GM23338 (cell line): Measurements from ENCODE around the gene LDB1.

ENCODE experiments used
- CREB1 ChIP-seq: fragments of 250-450 bp; sonication (Bioruptor Pico); IDR thresholded peaks from 2 replicates; pipeline ENCODE4 v1.5.0; 2020; ENCODE audit warnings: low read depth, mild to moderate bottlenecking, moderate library complexity
- CTCF ChIP-seq, 2 experiments: fragments of 200-600 bp in 1 of 2; sonication (generic) in 1 of 2; conservative IDR thresholded peaks; 2 replicates each; pipeline versions ENCODE4 v1.5.1 to v1.6.1; 2016 to 2017; ENCODE audit warnings: antibody characterized with exemption in 2 of 2, low read depth in 2 of 2, mild to moderate bottlenecking in 2 of 2, moderate library complexity in 1 of 2
- EZH2 ChIP-seq: fragments of 200-600 bp; sonication (generic); IDR thresholded peaks from one replicate; pipeline ENCODE4 v1.8.0; 2017; ENCODE audit warnings: antibody characterized with exemption, mild to moderate bottlenecking, low read depth; ENCODE audit not compliant: unreplicated experiment
- EZH2phosphoT487 ChIP-seq: fragments of 200-600 bp; sonication (generic); IDR thresholded peaks from one replicate; pipeline ENCODE4 v1.8.1; 2018; ENCODE audit warnings: antibody characterized with exemption; ENCODE audit not compliant: unreplicated experiment
- POLR2AphosphoS5 ChIP-seq: IDR thresholded peaks from 2 replicates; pipeline ENCODE4 v1.6.1; 2016; ENCODE audit warnings: antibody characterized with exemption, low read depth
- TF ChIP-seq, protein P1 (sequence below): IDR thresholded peaks from one replicate; pipeline ENCODE4 v1.6.1; 2018; ENCODE audit warnings: antibody characterized with exemption; ENCODE audit not compliant: unreplicated experiment

DNA sequence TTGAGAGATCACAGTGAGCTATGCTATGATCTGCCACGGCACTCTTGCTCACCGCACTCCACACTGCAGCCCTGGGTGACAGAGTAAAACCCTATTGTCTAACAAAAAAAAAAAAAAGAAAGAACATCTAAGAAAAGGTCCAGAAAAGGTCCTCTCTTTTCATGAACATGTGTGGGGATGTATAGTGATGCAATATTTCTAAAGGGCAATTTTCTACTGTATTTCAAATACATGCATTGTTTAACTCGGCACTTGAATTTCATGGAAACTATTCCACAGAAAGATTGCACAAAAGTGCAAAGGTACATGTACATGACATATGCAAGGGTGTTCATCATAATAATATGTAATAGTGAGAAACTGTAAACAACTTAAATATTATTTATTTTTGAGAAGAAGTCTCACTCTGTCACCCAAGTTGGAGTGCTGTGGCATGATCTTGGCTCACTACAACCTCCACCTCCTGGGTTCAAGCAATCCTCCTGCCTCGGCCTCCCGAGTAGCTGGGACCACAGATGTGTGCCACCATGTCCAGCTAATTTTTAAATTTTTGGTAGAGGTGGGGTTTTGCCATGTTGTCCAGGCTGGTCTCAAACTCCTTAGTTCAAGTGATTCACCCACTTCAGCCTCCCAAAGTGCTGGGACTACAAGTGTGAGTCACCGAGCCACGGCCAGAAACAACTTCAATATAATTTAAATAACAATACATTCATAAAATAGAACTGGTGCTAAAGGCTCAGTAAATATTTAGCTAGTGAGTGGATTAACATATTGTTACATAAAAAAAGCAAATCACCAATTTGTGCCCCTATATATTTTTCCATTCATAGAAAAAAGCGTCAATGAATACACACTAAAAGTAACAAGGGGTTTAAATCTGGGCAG is 11.4 kb upstream of the LDB1 start:
- TF ChIP-seq CREB1 (CRISPR knock-in tag) (no peak), CTCF (conservative IDR thresholded peaks at IDR 0.05; ENCODE audit: low read depth in 2 of 2) (no peak), POLR2AphosphoS5 (no peak), EZH2phosphoT487 (no peak), EZH2 (no peak)
- TF ChIP-seq, protein P1, sequence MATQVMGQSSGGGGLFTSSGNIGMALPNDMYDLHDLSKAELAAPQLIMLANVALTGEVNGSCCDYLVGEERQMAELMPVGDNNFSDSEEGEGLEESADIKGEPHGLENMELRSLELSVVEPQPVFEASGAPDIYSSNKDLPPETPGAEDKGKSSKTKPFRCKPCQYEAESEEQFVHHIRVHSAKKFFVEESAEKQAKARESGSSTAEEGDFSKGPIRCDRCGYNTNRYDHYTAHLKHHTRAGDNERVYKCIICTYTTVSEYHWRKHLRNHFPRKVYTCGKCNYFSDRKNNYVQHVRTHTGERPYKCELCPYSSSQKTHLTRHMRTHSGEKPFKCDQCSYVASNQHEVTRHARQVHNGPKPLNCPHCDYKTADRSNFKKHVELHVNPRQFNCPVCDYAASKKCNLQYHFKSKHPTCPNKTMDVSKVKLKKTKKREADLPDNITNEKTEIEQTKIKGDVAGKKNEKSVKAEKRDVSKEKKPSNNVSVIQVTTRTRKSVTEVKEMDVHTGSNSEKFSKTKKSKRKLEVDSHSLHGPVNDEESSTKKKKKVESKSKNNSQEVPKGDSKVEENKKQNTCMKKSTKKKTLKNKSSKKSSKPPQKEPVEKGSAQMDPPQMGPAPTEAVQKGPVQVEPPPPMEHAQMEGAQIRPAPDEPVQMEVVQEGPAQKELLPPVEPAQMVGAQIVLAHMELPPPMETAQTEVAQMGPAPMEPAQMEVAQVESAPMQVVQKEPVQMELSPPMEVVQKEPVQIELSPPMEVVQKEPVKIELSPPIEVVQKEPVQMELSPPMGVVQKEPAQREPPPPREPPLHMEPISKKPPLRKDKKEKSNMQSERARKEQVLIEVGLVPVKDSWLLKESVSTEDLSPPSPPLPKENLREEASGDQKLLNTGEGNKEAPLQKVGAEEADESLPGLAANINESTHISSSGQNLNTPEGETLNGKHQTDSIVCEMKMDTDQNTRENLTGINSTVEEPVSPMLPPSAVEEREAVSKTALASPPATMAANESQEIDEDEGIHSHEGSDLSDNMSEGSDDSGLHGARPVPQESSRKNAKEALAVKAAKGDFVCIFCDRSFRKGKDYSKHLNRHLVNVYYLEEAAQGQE = no peak
